HG03378 (cell line): ENCODE measurements around the gene TMEM132E.

Source experiments
- ATAC-seq: cut with Tn5 transposase; IDR thresholded peaks from one replicate; pipeline ENCODE4 v1.9.1; 2021; ENCODE audit warnings: mild to moderate bottlenecking, moderate library complexity; ENCODE audit not compliant: unreplicated experiment

Gene TMEM132E

DNA sequence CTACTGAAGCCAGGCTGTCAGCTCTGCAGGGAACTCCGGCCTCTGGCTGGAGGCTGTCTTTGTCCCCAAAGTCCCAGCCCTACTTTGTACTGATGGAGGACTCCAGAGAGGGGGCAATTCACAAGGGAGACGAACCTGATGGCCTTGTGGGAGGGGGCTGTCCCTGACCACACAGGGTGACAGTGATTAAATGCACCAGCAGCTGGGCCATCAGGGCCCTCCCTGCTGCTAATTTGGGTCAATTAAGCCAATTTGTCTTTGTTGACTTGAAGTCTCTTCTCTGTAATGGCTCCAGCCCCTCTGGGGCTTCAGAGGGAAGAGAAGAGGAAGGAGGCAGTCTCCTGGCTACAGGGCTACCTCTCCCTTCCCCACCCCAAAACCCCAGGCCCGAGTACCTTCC lies 22.0 kb downstream of the TMEM132E start:
- ATAC-seq: no peak

DNA sequence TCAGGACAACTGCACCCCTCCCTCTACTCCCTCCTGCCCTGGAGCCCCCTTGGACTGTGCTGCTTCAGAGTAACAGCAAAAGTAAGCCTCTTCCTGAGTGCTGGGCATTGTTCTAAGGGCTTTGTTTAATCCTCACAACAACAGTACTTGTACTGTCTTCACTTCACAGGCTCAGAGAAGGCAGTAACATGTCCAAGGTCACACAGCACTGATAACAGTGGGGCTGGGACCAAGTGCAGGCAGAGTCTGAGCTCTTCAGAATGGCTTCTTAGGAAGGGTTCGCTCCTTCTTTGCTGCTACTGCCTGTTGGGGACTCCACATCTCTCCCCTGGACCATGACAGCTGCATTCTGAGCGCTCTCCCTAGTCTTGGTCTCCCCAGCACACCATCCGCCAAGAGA lies 24.6 kb downstream of the TMEM132E start:
- ATAC-seq: no peak

DNA sequence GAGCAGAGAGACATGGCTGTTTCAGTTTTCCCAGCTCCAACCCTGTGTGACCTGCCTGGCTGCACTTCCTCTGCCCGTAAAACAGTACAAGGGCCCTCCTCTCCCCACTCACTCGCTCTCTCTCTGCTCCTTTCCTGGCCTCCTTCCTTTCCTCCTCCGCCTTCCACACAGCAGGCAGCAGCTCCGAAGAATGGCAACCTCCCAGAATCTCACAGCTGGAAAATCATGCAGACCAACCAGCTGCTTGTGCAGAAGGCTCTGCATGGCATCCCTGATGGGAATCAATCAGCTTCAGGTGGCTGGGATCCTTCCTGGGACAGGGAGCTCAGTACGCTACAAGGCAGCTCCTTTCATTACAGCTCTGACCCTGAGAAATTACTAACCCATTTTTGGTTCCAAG lies 27.4 kb downstream of the TMEM132E start:
- no peak for ATAC-seq

DNA sequence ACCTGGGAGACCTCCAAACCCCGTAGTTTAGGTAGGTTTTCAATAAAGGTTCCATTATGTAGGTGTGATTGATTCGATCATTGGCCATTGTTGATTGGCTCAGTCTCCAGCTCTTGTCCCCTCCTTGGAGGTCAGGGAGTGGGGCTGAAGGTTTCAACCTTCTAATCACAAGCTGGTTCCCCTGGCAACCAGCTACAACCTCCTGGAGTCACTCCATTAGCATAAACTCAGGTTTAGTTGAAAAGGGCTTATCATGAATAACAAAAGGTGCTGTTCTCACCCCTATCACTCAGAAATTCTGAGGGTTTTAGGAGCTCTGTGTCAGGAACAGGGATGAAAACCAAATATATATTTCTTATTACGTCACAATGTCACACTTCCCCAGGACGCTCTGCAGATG lies 28.5 kb downstream of the TMEM132E start:
- no peak for ATAC-seq

DNA sequence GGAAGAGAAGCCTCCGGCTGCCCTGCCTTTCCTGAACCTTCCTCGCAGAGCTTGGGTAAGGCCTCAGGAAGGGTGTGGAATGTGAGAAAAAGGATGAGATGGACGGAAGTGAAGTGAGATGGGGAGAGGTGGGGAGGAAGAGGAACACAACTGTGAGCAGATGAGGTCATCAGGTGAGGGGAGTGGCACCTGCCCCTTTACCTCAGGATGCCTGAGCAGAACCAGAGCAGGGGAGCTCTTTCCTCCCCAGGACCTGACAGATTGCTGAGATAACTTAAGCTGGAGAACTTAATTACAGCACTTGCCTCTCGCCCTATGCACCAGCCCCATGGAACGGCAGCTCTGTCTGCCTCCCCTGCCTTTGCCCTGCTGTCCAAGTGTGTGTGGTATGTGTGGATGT lies 29.8 kb downstream of the TMEM132E start:
- no peak for ATAC-seq

DNA sequence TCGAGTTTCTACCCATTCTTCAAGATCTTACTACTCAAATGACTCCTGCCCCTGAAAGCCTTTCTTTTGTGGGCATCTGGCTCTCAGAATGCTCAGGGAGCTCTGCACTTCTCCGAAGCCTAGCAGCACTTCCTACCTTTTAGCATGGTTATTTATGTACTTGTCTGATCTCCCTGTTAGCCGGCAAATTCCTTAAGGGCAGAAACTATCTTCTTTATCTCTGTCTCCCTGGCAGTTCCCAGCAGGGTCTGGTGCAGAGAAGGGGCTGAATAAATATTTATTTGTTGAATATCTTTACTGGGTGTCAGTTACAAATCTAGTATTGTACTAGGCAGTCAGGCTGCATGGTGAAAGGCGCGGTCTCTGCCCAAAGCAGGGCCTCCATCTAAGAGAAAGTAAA lies 30.7 kb downstream of the TMEM132E start:
- no peak for ATAC-seq

DNA sequence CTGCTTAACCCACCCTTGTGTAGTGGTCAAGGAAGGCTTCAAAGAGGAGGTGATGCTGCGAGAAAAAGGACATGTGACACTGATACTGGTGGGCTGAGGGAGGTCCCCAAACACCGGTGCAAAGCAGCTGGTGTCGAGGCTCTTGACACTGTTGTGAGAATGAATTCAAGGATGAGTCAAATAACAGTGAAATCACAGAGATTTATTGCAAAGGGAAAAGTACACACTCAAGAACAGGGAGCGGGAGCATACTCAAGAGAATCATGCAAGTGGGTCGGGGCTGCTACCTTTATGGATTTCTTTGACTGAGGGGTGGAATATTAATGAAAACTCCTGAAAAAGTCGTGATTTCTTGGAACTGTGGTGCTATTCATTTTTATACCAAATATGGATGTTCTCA lies 31.1 kb downstream of the TMEM132E start:
- ATAC-seq: no peak

DNA sequence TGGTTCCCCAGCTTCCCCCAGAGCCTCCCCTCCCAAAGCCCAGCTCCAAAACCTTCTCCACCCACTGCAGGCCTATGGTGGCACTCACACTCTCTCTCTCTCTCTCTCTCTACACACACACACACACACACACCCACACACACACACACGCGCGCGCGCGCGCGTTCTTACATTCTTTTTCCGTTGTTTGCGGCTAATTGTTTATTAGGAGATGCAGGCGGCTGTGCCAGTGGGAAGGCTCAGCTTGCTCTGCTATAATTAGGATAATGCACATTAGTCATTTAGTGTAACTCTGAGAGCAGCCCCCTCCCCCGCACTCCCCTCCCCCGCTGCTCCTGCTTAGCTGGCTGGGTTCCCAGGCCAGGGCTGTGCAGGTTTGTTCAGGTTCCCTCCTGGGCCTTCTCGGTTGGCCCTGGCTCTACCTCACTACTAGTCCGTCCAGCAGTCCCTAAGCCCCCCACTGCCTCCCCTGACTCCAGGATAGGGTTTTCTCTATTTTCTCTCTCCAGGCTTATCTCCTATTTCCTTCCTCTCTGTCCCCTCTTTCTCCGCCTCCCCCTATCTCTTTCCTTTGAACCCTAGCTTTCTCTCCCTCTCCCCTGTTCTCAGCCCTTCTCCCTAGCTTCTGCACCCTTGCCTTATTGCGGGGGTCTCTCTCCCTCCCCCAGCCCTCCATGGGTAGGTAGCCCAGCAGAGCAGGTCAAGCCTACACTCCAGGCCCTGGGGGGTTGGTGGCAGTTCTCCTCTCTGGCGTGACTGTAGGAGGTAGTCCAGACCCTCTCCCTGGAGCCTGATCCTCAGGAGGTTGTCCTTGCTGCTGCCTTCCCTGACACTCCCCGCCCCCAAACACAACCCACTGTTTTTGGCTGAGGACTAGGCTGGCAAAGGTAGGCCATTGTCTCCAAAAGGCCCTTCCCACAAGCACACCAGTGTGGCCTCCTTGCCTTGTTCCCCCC lies 34.0 kb downstream of the TMEM132E start:
- no peak for ATAC-seq

DNA sequence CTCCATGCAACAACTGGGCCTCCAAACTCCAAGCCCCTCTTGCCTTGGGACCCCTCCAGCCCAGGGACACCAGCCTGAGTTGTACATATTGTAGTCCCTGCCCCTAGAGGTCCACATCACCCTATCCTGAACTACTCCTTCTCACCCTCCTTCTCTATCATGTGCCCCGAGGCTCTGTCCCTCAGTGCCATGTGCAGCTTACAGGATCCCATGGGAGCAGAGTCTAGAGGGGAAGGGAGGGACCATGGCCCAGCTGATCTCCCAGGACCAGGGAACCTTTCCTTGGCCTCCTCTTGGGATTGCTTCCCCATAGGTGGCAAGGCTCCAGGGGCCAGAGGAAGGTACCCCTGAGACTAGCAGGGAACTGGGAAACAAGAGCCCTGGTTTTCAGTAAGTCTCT lies 35.3 kb downstream of the TMEM132E start:
- ATAC-seq: no peak

DNA sequence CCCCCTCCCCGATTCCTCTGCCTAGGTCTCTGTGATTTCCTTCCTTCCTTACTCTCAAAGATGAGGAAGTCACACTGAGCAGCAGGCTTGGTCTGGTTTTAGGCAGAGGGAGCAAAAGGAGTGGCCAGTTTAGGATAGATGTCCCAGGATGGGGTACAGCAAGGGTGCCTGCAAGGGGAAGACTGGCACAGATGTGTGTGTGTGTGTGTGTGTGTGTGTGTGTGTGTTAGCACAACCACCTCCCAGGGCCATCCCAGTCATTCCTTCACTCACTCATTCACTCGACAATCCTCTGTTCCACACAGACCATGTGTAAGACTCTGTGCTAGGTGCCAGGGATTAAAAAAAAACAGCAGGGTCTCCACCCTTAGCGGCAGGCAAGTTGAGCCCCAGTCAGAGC lies 35.9 kb downstream of the TMEM132E start:
- ATAC-seq: no peak

DNA sequence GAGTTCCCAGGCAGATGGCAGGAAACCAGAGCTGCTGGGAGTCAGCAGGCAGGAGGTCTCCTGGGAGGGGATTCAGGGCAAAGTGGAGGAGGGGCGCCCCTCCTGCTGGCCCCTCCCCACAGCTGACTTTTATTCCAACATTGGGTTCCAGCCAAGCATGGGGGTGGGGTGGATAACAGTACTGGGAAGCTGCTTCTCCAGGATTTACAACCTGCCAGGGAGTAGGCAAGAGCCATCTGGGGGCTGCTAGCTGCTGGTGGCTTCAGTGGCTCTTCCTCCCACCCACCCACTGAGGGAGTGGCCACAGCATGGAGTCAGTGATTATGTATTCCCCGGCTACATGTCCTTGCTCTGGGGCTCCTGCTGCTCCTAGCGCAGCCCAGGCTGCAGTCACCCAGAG lies 36.8 kb downstream of the TMEM132E start:
- no peak for ATAC-seq

DNA sequence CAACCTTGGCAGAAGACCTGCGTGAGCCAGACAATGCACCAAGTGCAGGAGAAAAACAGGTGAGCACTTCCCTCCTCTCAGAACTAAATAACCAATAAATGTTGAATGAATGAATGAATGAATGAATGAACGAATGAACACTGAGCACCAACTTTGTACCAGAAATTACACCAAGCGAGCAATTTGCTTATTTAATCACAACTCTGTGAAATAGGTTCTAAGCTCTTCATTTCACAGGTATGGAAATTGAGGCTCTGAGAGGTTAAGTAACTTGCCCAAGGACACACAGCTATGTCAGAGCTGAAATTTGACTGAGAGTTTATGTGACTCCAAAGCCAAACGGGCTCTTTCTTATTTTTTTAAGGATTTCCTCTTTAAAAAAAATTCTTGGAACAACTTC lies 38.0 kb downstream of the TMEM132E start:
- ATAC-seq: no peak

DNA sequence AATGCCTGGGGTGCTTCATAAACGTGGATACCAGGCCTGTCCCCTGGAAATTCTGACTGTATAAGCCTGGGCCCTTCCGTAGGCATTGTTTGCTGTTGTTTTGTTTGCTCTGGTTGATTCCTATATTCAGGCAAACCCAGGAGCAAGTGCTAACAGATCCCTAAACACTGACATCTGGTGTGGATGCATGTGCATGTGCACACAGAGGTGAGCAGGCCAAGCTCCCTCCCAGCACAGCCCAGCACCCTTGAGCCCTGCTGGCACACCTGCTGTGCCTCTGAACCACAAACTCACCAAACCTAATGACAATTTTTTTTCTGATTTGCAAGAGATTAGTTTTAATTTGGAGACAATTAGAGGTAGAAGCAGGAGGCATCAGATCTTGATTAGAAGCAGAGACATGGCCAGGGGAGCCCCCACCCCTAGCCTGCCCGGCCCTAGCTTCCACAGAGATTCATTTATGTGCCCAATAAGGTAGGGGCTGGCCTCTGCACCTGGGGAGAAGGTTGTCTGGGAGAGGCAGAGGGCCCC lies 40.4 kb downstream of the TMEM132E start:
- ATAC-seq: no peak

DNA sequence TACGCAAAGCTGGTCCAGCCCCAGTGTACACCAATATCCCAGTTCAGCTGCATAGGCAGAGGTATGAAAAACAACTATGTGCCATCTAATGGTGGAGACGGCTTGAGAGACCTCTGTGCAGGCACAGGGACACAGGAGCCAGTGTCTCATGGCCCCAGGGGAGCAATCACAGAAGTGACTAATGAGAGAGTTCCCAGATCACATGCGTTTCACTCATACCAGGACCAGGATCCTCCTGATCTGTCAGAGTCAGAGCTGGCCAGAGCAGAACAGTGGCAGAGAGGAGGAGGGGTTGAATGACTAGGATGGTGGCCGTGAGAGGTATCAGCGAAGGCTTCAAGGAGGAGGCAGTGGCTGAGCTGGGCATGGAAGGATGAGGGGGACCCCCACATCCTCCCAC lies 41.1 kb downstream of the TMEM132E start:
- no peak for ATAC-seq

DNA sequence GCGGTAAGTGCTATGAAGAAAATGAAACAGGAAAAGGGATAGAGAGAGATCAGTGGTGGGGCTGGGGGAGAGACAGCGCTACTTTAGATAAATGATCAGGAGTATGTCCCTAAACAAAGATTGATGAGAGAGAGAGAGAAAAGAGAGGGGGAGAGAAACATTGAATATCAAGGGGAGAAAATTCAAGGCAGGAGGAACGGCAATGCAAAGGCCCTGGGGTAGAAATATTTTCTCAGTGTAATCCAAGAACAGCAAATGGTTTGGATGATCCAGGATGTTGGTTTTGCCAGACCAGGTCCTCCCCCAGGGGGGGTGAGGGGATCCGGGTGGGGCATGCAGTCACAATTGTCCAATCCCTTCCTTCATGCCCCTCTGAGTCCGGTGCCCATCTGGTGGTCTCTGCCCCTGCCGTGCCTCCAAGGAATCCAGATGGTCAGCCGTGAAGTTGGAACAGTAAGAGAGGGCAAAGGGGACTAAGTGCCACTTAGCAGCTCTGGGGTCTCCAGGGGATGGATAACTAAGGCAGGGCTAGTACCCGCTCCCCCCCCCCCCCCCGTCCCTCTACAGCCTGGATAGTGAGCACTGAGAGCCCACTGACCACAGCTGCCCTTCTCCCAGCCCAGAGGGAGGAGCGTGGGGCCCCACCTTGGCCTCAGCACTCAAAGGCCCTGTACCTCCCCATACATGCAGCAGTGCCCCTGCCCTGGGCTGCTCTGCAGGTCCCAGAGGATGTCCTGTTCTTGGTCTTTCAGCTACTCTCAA lies 43.7 kb downstream of the TMEM132E start:
- no peak for ATAC-seq

DNA sequence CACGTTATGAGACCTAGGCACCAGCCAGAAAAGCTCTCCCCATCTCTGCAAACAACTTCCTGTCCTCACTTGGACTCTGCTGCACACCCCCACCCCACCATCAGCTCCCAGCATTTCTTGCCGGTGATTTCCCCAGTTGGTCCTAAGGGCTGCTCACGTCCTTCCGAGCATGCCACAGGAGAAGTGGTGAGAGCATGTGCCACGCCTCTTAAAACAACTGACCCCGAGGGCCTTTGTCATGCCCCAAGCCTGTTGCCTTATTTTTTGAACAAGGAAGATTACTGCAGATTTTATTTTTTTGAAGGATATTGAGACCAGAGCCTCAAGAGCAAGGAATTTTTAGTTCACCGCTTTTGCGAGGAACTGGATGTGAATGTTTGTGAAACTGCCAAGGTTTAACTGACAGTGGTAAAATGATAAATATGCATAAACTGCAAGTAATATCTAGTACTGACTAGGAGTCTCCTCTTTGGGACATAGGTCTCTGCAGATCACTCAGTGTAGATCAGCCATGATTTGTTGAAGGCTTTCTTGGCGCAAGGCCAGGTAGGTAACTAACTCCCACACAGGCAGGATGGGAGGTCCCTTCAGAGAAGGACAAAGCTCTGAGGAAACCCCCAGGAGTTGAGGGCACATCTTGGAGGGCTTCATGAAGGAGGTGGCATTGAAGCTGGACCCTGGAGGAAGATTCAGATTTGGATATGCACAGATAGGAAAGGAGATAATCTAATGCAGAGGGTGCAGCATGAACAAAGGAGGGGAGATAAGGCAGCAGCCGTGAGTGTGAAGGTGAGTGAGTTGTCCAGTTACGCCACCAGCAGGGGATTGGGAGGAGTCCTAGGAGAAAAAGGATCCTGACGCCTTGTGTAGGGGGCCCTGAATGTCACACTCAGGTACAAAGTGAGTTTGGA lies 44.7 kb downstream of the TMEM132E start:
- ATAC-seq: no peak

DNA sequence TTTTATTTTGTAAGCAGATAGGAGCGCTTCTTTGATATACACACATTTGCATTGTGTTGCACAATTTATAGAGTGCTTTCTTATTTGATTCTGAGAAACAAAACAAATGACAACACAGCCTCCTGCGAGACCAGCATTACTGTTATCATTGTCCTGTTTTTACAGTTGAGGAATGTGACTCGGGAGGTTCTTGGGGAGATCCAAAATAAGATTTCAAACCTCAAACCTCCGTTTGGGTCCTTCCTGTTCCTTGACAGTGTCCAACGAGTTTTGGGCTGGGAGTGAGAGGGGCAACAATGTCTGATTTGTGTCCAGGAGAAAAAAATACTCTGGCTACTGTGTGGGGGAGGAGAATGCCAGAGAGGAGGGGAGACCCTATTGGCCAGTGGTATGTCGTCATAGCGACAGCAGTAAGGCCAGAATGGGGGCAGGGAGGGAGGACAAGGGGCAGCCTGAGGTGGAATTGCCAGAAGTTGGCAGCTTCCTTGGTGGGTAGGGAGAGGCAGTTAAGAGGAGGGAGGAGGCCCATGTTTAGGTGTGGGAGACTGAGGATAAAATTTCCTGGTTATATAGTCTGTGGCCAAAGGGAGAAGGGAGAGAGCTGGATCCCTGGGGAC lies 45.5 kb downstream of the TMEM132E start:
- ATAC-seq: no peak

DNA sequence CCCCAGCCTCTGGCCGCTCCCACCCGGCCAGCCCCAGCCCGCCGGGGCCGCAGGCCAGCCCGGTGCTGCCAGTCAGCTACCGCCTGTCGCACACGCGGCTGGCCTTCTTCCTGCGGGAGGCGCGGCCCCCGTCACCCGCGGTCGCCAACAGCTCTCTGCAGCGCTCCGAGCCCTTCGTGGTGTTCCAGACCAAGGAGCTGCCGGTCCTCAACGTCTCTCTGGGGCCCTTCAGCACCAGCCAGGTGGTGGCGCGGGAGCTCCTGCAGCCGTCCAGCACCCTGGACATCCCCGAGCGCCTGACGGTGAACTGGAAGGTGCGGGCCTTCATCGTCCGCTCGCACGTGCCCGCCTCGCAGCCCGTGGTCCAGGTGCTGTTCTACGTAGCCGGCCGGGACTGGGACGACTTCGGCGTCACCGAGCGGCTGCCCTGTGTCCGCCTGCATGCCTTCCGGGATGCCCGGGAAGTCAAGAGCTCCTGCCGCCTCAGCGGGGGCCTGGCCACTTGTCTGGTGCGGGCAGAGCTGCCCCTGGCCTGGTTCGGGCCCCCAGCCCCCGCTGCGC lies 46.8 kb downstream of the TMEM132E start:
- no peak for ATAC-seq

DNA sequence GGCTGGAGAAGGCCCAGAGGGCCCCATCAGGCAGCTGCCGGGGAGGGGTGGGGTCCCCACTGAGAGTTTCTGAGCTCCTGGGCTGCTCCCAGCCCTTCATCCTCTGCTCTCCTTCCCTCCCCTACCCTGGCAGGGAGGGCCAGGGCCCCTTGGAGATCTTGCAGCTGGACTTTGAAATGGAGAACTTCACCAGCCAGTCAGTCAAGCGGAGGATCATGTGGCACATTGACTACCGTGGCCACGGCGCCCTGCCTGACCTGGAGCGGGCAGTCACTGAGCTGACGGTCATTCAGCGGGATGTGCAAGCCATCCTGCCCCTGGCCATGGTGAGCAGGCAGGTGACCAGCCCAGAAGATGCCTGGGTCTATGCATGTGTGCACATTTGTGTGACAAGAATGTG lies 49.5 kb downstream of the TMEM132E start:
- ATAC-seq: no peak

DNA sequence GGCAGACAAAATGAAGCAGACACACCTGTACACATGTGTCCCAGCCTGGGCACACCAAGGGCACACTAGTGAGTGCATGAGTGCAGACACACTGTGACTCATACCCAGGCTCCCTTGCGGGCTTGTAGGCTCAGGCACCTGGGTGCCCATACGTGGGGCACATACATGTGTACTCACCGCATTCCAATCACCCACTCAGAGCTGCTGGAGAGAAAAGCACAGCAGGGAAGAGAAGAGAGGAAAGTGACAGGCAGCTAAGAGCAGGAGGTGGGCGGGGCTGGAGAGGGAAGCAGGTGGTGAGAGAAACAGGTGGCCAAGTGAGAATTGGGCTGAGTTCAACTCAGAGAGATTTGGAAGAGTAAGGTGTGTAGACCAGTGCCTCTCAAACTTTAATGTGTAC lies 54.0 kb downstream of the TMEM132E start:
- ATAC-seq: no peak
